NT2/D1 (cell line): ENCODE results near the gene WNT8B.

Source experiments
- YY1 ChIP-seq: IDR thresholded peaks from 2 replicates; pipeline ENCODE4 v1.6.1; 2011; ENCODE audit not compliant: insufficient read length, insufficient read depth
- ZNF274 ChIP-seq: IDR thresholded peaks from 2 replicates; pipeline ENCODE4 v1.6.1; 2011; ENCODE audit warnings: mild to moderate bottlenecking, low read depth, low read length

GRCh38 chr10:100468322-100468721 is 5.5 kb downstream of the WNT8B start:
- TF ChIP-seq YY1 (no peak), ZNF274 (no peak)
